IMR-90 (cell line): ENCODE data around the gene RORB. TPM values are rescaled to one million over a fixed set of nuclear protein-coding genes. Genes with fewer than 3 reads are reported as not detected.

Source experiments
- ATAC-seq: fragments of 200-7000 bp; cut with Tn5 transposase; 2 replicates; pipeline ENCODE4 v1.9.1; 2020; ENCODE audit warnings: low read depth, mild to moderate bottlenecking, moderate library complexity
- BruUV-seq: library from RNA; stranded (reverse); fragments of 400-500 nt; replicated peaks from 2 replicates; lab custom pipeline; 2021; lab: Mats Ljungman, UMichigan
- CTCF ChIA-PET: fragments of 300-600 bp; formaldehyde crosslinking; extraction: SDS; loops from one replicate; lab custom pipeline; 2021; ENCODE audit warnings: antibody characterized with exemption; lab: Yijun Ruan, JAX
- POLR2A ChIA-PET: fragments of 300-600 bp; sonication (Branson Sonifier 250); formaldehyde crosslinking; loops from one replicate; lab custom pipeline; 2022; ENCODE audit warnings: antibody characterized with exemption; ENCODE audit not compliant: unreplicated experiment; lab: Charles Lee
- DNase-seq: peaks from one replicate; pipeline ENCODE4 v3.0.0; 2013
- H2AFZ ChIP-seq: replicated peaks from 2 replicates; pipeline ENCODE3; 2013; ENCODE audit warnings: low read length, mild to moderate bottlenecking; ENCODE audit not compliant: poor library complexity
- H2AK5ac ChIP-seq: 2 replicates; pipeline ENCODE4 v1.6.1; 2013; ENCODE audit warnings: low read depth, low read length, inconsistent platforms
- H2AK9ac ChIP-seq: replicated peaks from 2 replicates; pipeline ENCODE3; 2013; ENCODE audit warnings: mild to moderate bottlenecking, low read depth, low read length, moderate library complexity; ENCODE audit not compliant: poor library complexity
- H2BK120ac ChIP-seq: 2 replicates; pipeline ENCODE4 v1.6.1; 2013; ENCODE audit warnings: low read depth, low read length, inconsistent platforms
- H2BK15ac ChIP-seq: 3 replicates; pipeline ENCODE4 v1.6.1; 2013; ENCODE audit warnings: low read depth, low read length, inconsistent platforms
- H2BK20ac ChIP-seq: 2 replicates; pipeline ENCODE4 v1.6.1; 2013; ENCODE audit warnings: low read depth, mild to moderate bottlenecking, inconsistent platforms, low read length, moderate library complexity
- H2BK5ac ChIP-seq: 2 replicates; pipeline ENCODE4 v1.6.1; 2013; ENCODE audit warnings: mild to moderate bottlenecking, low read depth, low read length, inconsistent platforms; ENCODE audit not compliant: poor library complexity, severe bottlenecking
- H3K14ac ChIP-seq: replicated peaks from 2 replicates; pipeline ENCODE4 v1.6.1; 2013; ENCODE audit warnings: low read depth, low read length, inconsistent platforms
- H3K18ac ChIP-seq: 2 replicates; pipeline ENCODE4 v1.6.1; 2013; ENCODE audit warnings: low read depth, low read length, control low read depth
- H3K23ac ChIP-seq: 2 replicates; pipeline ENCODE4 v1.6.1; 2013; ENCODE audit warnings: low read depth, low read length, inconsistent platforms
- H3K27ac ChIP-seq: 2 replicates; pipeline ENCODE4 v1.5.1; 2013; ENCODE audit warnings: mild to moderate bottlenecking, control low read depth, low read length; ENCODE audit not compliant: insufficient read depth
- H3K27me3 ChIP-seq: 2 replicates; pipeline ENCODE4 v1.6.1; 2013; ENCODE audit warnings: low read length; ENCODE audit not compliant: control insufficient read depth, insufficient read depth
- H3K36me3 ChIP-seq: 2 replicates; pipeline ENCODE4 v1.6.1; 2013; ENCODE audit warnings: low read length, mixed read lengths; ENCODE audit not compliant: control insufficient read depth, insufficient read depth
- H3K4ac ChIP-seq: 2 replicates; pipeline ENCODE4 v1.6.1; 2013; ENCODE audit warnings: low read depth, low read length, inconsistent platforms
- H3K4me1 ChIP-seq: 2 replicates; pipeline ENCODE4 v1.6.1; 2013; ENCODE audit warnings: low read length, mixed read lengths; ENCODE audit not compliant: control insufficient read depth, insufficient read depth
- H3K4me2 ChIP-seq: 2 replicates; pipeline ENCODE4 v1.6.1; 2013; ENCODE audit warnings: low read depth, mild to moderate bottlenecking, control low read depth, low read length, moderate library complexity
- H3K4me3 ChIP-seq: 2 replicates; pipeline ENCODE4 v1.5.1; 2013; ENCODE audit warnings: low read depth, mild to moderate bottlenecking, control low read depth, low read length, moderate library complexity; ENCODE audit not compliant: insufficient read depth
- H3K56ac ChIP-seq: 2 replicates; pipeline ENCODE4 v1.6.1; 2013; ENCODE audit warnings: low read length, inconsistent platforms; ENCODE audit not compliant: insufficient read depth; ENCODE audit errors: extremely low read depth
- H3K79me1 ChIP-seq, 2 experiments: 2 replicates each; pipeline ENCODE4 v1.6.1; 2013; ENCODE audit warnings: low read length in 2 of 2, inconsistent platforms in 1 of 2, low read depth in 1 of 2
- H3K9ac ChIP-seq: 2 replicates; pipeline ENCODE4 v1.6.1; 2013; ENCODE audit warnings: low read depth, low read length, control low read depth
- H3K9me1 ChIP-seq: 2 replicates; pipeline ENCODE4 v1.6.1; 2013; ENCODE audit warnings: low read length, inconsistent platforms; ENCODE audit not compliant: insufficient read depth
- H3K9me3 ChIP-seq: 2 replicates; pipeline ENCODE4 v1.6.1; 2013; ENCODE audit warnings: low read length; ENCODE audit not compliant: control insufficient read depth, insufficient read depth
- H4K20me1 ChIP-seq: 2 replicates; pipeline ENCODE4 v1.6.1; 2013; ENCODE audit warnings: low read length, inconsistent platforms; ENCODE audit not compliant: insufficient read depth
- H4K5ac ChIP-seq: 2 replicates; pipeline ENCODE4 v1.6.1; 2013; ENCODE audit warnings: mild to moderate bottlenecking, low read depth, low read length, control low read depth
- H4K8ac ChIP-seq, 2 experiments: 2 replicates each; pipeline ENCODE4 v1.6.1; 2013; ENCODE audit warnings: low read depth in 2 of 2, low read length in 2 of 2, control low read depth in 1 of 2, inconsistent platforms in 1 of 2
- H4K91ac ChIP-seq: 2 replicates; pipeline ENCODE4 v1.6.1; 2013; ENCODE audit warnings: low read depth, low read length, inconsistent platforms; ENCODE audit not compliant: insufficient read depth
- BHLHE40 ChIP-seq: fragments of 150-350 bp; IDR thresholded peaks from 2 replicates; pipeline ENCODE4 v1.6.1; 2016; ENCODE audit warnings: mild to moderate bottlenecking, low read depth, low read length
- FOS ChIP-seq: fragments of 150-350 bp; IDR thresholded peaks from 2 replicates; pipeline ENCODE4 v1.6.1; 2016; ENCODE audit warnings: low read depth, low read length
- MAZ ChIP-seq: IDR thresholded peaks from 2 replicates; pipeline ENCODE4 v1.6.1; 2012; ENCODE audit warnings: low read depth, mild to moderate bottlenecking, low read length, improper control_type of control experiment, moderate library complexity, borderline replicate concordance
- MXI1 ChIP-seq: IDR thresholded peaks from 2 replicates; pipeline ENCODE4 v1.6.1; 2012; ENCODE audit warnings: low read depth, mild to moderate bottlenecking, low read length, moderate library complexity, borderline replicate concordance
- RAD21 ChIP-seq: IDR thresholded peaks from 2 replicates; pipeline ENCODE4 v1.6.1; 2012; ENCODE audit warnings: low read length, improper control_type of control experiment
- WGBS, 2 experiments: methylation state at CpG; one replicate each; pipeline versions ENCODE4 v1.1.5 to v1.1.7; 2013; ENCODE audit warnings: missing lambda C conversion rate in 2 of 2; ENCODE audit not compliant: insufficient read length in 1 of 2; ENCODE audit errors: extremely low coverage in 2 of 2; 5-methylcytosine and 5-hydroxymethylcytosine counted together
- dilution Hi-C: fragments of 300-500 bp; cut with HindIII; formaldehyde crosslinking; loops from one replicate; pipeline ENCODE4 v1.14.3; 2018; ENCODE audit warnings: low sequenced_read_pairs; ENCODE audit not compliant: unreplicated experiment
- in situ Hi-C: fragments of 300-500 bp; cut with MboI; formaldehyde crosslinking; loops from 3 replicates; pipeline ENCODE4 v1.14.3; 2019; ENCODE audit warnings: low sequenced_read_pairs, inconsistent platforms, mixed read lengths
- intact Hi-C: fragments of 100-400 bp; cut with micrococcal nuclease; formaldehyde crosslinking; loops from 2 replicates; pipeline ENCODE4 v1.10.0; 2022
- polyA plus RNA-seq, 3 experiments: library from polyadenylated mRNA; depleted of rRNA; stranded (reverse); fragments of >200 nt; gene quantifications; 2 replicates each; pipeline ENCODE4 v1.2.3, GENCODE V29; 2012; ENCODE audit warnings: low replicate concordance in 1 of 3
- total RNA-seq: library from RNA; depleted of rRNA; stranded (reverse); fragments of >200 nt; gene quantifications from 2 replicates; pipeline ENCODE4 v1.2.3, GENCODE V29; 2012

RORB gene
- total and polyA plus RNA-seq, 2 of the 4 experiments (the other 2 are of a cell fraction): not detected

DNA sequence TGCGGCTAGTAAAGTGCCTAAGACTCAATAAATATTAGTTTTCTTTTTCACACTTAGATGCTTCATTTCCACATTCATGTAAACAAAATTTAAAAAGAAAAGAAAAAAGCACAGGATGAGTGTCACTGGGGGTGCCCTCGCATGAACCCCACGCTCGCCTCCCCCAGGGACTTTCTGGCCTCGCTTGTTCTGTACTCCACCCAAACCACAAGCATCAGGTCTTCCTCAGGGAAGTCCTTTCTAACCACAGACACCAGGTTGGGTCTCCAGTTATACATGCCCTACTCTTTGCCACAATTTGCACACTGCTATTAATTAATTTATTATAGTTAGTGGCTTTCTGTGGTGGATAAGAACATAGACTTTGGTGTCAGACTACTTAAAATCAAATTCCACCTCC lies 92.4 kb downstream of the RORB start:
- Histone ChIP-seq H3K18ac (no peak overlapping the region), H3K36me3 (no peaks in the 10 kb centered on the region), H4K91ac (no peak overlapping the region), H3K23ac (no peak overlapping the region), H2BK20ac (no peak overlapping the region), H3K79me1 (no peaks in the 10 kb centered on the region), H3K9me3 (no peaks in the 10 kb centered on the region), H3K27ac (no peak overlapping the region), H3K9ac (no peak overlapping the region), H3K56ac (no peak overlapping the region), H3K4me2 (no peak overlapping the region), H2AK5ac (no peak overlapping the region), H3K9me1 (no peaks in the 10 kb centered on the region), H2BK5ac (no peak overlapping the region), H4K5ac (no peak overlapping the region), H3K14ac (no peak overlapping the region), H3K27me3 (no peaks in the 10 kb centered on the region), H3K4ac (no peak overlapping the region), H2BK120ac (no peak overlapping the region), H2BK15ac (no peak overlapping the region), H2AFZ (no peak overlapping the region), H3K4me3 (no peak overlapping the region), H3K4me1 (no peaks in the 10 kb centered on the region), H4K8ac (no peak overlapping the region), H2AK9ac (no peak overlapping the region), H4K20me1 (no peaks in the 10 kb centered on the region)
- DNase-seq: no peak
- intact Hi-C loops (no loop called here), dilution Hi-C loops (no loop called here), in situ Hi-C loops (no loop called here)
- TF ChIP-seq FOS (no peak), RAD21 (no peak), MXI1 (no peak), BHLHE40 (no peak), MAZ (no peak)
- BruUV-seq: no TSS peak
- ChIA-PET POLR2A (no interaction called here), CTCF (no interaction called here)
- no peak for ATAC-seq
- no CpG with 5 or more reads among the region's 5 CpGs for WGBS, 2 experiments
